NCI-H69 (cell line): ENCODE data around the gene PIGB.
"Not testable (repeated sequence)": the region's sequence is repeated elsewhere in the genome, so short reads cannot be mapped to it uniquely, and the experiment has no call there.

Source experiments
- DNase-seq: peaks from one replicate; lab custom pipeline; 2025; lab: John Stamatoyannopoulos, UW

PIGB gene

DNA sequence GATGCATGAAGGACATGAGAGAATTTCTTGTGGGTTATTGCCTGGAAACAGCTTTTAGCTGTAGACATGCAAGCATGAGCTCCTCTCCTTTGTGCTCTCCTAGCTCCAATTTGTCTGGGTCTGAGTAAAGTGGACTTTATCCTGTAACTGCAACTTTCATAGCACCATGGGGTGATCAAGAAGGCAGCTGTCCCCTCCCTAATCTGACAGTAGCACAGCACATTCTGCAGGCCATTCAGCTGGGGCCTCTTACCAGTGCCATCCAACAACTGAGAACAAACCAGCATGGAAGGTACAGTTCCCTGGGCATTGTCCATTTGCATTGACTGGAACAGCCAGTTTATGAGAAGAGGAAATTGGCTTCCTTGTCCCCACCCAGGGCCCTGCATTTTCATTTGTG lies 21.7 kb upstream of the PIGB start:
- no peak for DNase-seq

DNA sequence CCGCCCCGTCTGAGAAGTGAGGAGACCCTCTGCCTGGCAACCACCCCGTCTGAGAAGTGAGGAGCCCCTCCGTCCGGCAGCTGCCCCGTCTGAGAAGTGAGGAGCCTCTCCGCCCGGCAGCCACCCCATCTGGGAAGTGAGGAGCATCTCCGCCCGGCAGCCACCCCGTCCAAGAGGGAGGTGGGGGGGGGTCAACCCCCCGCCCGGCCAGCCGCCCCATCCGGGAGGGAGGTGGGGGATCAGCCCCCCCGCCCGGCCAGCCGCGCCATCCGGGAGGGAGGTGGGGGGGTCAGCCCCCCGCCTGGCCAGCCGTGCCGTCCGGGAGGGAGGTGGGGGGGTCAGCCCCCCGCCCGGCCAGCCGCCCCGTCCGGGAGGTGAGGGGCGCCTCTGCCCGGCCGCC lies 16.2 kb upstream of the PIGB start:
- DNase-seq, result not testable (repeated sequence)

DNA sequence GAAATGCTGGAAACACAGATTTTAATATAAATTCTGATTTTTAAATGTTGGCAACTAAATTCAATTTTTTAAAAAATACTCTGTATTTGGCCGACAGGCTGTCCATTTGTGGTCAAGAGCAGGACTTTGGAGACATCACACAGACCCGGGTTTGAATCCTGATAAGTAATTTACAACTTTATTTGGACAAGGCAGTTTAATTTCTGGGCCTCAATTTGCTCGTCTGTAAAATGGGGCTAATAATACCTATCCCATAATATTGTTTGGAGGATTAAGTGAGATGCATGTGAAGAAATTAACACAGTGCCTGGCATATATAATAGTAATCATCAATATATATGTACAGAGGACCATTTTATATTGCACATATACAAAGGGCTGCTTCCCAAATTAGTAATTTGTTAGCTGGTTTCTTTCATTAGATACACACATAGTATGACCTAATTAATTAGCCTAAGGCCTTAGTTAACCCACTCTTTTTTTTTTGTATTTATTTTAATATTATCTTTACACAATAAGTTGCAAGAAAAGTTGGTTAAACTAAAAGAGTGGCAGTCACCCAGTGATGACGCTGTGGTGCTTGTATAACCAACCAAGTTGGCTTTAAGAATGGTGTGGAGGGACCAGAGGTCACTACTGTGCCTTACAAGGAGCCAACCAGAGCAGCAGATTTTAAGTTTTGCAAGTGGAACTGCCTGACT lies 665 bp downstream of the PIGB start:
- peak; percentile 36 for DNase-seq

DNA sequence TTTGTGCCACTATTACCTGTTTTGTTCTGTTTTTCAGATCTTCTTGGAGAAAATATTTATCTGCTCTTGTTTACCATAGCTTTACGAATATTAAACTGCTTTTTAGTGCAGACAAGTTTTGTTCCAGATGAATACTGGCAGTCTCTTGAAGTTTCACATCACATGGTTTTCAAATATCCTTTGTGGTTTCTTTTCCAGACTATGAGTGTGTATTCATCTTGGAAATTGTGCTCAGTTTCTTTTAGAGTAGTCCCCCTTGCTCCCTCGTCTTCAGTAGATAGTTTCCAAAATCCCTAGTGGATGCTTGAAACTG lies 1.2 kb downstream of the PIGB start:
- no peak for DNase-seq

DNA sequence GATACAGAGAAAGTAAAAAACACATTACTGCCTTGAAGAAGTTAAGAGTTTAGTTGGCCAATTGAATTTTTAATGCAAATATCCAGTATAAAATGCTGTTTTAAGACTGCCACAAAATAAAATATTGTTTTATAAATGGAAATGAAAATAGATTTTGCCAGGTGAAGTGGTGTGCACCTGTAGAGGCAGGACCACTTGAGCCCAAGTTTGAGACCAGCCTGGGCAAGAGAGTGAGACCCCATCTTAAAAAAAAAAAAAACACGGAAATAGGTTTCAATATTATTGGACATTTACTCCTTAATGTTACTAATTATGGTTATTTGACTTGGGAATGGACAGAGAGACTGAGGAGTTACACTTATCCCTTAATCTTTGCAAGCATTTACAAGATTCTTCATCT lies 1.9 kb downstream of the PIGB start:
- DNase-seq, result no peak

DNA sequence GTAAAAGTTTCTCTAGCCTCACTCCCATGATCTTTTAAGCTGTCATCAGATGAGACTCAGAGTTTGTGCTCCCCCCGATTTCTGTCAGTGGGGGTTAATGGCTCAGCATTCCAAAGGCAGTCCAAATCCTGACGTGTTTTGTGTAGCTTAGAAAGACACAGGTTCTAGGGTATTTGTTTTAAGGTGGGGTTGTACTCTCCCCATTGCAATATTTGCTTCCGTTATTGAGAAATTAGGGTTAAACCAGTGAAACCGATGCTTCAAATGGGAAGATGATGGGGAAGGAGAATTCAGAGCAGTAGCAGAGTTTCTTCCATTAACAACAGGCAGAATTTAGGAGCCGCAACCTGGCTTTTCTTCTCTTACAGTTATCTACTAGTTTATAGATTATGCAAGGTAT lies 3.4 kb downstream of the PIGB start:
- DNase-seq, result no peak

DNA sequence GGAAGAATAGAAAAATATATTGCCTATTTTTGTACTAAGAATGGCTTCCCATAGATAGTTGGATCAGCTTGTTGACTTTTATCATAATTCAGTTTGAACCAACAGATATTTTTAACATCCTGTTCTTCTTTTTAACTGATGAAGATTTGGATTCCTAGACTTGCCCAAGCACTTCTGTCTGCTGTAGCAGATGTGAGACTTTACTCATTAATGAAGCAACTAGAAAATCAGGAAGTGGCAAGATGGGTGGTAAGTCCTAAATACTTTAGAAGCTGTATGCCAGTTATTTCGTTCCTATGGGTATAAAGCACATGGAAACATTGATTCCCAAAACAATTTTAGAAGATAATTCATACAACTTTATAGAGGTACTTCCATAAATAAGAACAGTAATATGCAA lies 8.4 kb downstream of the PIGB start:
- no peak for DNase-seq

DNA sequence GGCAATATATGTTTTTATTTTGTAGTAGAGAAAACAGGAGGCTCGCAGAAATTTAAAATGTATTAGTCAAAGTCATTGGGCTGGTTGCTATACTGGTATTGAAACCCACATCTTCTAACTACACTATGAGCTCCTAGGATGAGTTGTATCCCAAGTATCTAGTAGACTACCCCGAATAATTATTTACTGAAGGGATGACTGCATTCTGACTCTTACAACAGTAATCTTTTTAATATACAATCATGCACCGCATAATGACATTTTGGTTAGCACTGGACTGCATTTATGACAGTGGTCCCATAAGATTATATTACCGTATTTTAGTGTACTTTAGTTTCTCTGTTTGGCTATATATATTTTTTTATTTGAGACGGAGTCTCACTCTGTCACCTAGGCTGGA lies 15.3 kb downstream of the PIGB start:
- no peak for DNase-seq

DNA sequence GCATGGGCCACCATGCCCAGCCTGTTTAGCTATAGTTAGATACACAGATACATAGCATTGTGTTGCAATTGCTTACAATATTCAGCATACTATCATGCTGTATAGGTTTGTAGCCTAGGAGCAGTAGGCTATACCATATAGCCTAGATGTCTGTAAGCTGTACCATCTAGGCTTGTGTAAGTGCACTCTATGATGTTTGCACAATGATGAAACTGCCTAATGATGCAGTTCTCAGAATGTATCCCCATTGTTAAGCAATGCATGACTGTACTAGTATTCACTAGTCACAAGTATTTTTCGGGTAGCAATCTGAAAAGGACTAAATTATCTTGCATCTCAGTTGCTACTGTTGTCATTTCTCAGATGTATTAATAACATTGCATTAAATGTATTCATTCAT lies 16.0 kb downstream of the PIGB start:
- DNase-seq, result no peak

DNA sequence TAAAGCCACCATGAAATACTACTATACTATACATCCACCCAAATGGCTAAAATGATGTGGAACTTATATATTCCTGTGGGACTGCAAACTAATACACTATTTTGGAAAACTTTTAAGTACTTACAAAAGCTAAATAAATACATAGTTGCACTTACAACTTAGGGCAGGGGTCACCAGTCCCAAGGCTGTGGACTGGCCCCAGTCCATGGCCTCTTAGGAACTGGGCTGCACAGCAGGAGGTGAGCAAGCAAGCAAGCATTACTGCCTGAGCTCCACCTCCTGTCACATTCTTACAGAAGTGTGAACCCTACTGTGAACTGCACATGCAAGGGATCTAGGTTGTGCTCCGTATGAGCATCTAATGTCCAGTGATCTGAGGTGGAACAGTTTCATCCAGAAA lies 18.1 kb downstream of the PIGB start:
- no peak for DNase-seq

DNA sequence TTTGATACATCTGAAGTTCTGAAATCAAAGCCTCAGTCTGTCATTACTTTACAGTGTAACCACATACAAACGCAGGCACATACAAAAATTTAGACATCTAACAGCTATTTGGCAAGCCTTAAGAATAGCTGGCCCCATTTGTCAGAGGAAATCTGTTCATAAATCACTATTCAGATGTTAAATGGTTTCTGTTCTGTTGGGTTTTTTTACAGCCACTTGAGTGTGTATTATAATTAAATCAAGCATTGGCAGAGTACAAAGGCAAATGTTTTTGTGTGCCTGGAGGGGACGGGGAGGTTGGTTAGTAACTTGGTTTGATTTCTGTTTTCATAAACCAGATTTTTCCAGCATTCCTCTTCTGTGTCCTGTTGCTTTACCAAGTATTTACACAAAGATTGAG lies 24.1 kb downstream of the PIGB start:
- peak; percentile 55 for DNase-seq

DNA sequence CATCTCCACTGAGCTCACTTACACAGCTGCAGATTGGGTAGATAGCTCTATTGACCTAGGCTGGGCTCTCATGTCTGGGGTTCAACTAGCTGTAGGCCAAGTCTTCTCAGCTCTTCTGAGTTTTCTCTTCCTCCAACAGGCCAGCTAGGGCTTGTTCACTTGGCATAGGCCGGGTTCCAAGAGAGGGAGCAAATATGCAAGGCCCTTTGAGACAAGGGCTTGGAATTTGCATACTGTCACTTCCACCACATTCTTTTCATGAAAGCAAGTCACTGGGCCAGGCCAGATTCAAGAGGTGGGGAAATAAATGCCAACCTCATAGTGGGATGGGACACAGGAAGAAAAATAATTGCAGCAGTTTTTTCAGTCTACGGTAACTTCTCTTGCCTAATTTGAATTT lies 25.2 kb downstream of the PIGB start:
- DNase-seq, result no peak

DNA sequence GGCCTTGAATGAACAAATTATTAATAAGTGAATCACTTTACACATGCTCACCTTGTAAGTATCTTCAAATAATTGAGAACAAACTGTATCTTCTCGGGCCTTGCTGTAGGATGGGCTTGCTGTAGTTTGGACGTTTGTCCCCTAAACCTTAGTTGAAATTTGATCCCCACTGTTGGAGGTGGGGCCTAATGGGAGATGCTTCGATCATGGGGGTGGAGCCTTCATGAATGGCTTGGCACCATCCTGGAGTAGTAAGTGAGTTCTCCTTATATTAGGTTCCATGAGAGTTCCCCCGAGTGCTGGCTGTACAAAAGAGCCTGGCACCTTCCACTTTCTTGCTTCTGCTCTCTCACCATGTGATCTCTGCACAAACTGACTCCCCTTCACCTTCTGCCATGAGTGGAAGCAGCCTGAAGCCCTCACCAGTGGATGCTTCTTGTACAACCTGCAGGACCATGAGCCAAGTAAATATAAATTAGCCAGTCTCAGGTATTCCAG lies 29.3 kb downstream of the PIGB start:
- DNase-seq, result no peak

DNA sequence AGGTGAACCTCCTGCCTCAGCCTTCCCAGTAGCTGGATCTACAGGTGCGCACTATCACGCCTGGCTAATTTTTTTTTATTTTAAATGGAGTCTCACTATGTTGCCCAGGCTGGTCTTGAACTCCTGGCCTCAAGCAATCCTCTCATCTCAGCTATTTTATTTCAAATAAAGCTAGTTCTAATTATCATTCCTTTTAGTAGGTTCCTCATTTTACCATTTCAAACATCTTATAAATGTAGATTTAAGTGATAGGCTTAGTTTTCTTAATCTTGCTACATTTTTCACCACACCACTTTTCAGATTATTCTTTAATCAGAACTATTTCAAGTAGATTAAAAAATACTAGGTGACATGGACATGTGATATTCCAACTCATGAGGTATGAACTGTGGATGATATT lies 30.3 kb downstream of the PIGB start:
- DNase-seq, result no peak

DNA sequence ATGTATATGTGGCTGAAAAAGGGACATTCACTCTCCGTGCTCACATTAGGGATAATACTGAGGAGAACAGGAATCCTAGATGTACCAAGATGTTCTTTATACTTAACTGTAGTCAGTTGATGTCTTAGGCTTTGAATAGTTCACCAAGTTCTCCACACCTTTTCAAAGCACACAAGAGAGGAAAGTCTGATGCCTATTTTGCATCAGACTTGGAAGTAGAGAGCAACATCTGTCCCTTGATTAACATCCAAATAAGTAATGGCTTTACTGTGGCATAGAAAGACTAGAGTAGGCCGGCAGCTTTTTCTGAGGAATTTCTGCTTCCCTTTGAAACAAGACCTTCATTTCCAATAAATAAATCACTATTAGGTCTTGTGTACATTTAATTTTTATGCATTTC lies 34.0 kb downstream of the PIGB start:
- DNase-seq, result no peak

DNA sequence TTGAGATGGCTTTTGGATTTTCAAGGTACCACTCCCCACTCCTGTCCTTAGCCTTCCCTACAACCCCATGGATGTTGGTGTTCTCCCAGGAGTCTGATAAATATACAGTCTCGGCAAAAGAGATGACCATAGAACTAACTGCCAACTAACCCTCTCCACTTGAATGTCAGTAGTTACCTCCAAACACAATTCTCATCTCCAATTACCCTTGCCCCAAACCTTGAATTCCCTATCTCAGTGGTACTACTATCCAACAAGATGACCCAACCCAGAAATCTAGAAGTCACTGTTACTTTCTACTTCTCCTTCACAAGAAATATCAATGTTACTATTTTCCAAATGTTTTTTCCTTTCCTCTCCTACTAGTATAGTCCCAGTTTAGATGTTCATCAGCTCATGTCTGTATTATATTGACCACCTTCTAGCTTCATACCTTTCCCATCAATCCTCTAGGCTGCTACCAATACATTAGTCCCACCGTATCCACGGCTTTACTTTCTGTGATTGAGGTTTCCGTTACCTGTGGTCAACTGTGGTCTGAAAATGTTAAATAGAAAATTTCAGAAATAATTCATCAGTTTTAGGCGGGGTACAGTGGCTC lies 38.1 kb downstream of the PIGB start:
- no peak for DNase-seq

DNA sequence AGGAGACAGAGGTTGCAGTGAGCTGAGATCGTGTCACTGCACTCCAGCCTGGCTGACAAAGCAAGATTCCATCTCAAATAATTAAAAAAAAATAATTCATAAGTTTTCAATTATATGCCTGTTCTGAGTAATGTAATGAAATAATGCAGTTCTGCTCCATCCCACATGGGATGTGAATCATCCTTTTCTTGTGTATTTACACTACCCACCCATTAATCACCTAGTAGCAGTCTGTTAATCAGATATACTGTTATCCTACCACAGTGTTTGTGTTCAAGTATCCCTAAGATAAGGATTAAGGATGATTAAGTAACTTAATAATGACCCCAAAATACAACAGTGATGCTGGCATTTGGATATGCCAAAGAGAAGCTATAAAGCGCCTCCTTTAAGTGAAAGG lies 38.8 kb downstream of the PIGB start:
- no peak for DNase-seq

DNA sequence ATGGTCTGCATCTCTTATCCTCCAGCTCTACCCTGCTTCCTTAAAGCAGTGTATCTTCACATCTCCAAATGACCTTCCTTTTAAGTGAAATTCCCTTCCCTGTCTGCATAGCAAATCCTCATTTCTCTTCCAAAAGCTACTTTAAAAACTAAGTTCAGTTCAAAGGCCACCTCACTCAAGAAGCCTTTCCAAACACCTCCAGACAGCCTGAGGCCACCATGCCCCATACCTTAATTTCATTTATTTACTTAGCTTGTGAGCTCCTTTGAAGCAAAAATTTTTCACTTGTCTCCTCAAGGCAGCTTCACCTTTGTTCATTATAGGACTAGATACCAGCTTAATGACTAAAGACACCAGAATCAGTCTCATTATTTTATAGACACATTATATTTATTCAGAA lies 39.4 kb downstream of the PIGB start:
- peak; percentile 8 for DNase-seq

DNA sequence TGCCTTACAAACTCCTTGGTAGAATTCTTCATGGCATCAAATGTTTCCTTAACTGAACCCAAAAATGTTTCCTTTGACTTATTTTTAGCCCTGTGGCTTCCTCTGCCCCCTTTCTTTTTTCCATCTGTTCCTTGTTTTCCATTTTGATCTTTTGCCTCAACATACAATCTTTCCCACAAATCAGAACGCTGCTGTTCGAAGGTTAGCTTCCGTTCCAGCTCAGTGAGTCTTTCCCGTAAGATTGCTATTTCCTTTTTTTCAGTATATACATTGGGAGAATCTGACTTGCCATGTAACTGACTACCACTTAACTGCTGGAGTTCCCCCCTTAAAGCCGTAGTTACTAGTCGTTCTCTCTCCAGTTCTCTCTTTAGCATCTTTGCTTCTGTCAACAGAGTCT lies 41.2 kb downstream of the PIGB start:
- no peak for DNase-seq

DNA sequence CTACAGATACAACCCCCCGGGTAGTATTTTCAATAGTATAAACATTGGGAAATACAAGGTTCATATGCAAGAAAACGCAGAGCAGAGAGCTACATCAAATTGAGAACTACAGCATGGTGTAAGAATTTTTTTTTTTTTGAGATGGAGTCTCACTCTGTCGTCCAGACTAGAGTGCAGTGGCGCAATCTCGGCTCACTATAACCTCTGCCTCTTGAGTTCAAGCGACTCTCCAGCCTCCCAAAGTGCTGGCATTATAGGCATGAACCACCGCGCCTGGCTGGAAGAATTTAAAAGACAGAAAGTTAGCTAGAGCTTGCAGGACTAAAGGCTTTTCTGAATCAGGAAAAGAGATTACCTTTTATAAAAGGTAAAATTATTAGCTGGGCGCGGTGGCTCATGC lies 42.0 kb downstream of the PIGB start:
- no peak for DNase-seq

DNA sequence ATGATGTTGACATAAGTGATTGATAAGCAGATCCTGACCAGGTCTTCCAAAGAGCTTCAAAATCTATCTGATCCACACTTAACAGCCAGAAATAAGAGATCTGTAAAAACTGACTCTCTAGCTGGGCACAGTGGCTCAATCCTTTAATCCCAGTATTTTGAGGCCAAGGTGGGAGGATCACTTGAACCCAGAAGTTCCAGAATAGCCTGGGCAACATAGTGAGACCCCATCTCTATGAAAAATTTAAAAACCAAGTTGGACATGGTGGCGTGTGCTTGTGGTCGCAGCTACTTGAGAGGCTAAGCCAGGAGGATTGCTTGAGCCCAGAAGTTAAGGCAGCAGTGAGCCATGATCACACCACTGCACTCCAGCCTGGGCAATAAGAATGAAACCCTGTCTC lies 43.6 kb downstream of the PIGB start:
- DNase-seq, result no peak

DNA sequence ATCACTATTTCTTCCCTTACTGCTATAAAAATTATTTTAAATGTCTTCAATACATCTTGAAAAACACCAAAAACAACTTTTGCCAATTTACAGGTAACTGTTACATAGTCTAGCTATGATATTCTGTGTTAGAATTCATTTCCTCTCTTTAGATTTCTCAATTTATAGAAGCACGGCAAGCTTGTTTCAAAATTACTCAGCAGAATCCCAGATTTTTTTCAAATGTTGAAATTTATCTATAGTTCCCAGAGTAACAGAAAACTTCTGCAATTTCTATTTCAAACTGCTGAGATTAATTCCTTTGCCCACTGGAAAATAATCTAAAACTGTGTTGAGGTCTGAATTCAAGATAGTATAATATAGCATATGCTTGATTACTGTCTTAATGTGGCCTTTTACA lies 48.0 kb downstream of the PIGB start:
- no peak for DNase-seq

DNA sequence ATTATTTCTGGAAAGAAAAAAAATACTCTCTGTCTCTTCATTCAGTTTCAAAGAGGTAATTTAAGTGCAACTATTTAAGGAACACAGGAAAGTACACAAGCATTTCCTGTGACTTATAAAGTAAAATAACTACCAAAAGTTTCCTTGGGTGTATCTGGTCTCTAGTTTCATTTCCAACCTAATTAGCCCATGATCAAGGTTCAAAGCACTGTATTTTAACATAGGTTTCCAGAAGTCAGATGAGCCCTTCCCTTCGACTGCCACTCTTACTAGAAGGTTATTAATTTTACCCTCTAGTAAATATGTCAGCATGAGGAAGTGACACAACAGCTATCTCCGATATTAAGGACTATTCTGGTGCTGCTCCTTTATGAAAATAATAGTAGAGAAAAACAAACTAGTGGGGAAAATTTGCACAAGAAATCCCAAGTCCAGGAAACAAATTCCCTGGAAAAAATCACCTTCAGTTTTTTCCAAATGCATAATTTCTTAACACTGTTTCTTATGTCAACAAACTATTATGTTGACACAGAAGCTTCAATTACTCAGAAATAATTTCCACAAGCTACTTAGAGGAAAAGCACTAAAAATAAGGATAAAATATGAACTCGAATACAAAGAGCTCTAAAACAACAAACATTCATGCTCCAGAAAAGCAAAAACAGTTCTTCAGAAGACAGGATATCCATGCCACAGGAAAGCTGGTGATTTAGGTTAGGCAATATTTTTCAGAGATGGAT lies 53.8 kb downstream of the PIGB start:
- no peak for DNase-seq

DNA sequence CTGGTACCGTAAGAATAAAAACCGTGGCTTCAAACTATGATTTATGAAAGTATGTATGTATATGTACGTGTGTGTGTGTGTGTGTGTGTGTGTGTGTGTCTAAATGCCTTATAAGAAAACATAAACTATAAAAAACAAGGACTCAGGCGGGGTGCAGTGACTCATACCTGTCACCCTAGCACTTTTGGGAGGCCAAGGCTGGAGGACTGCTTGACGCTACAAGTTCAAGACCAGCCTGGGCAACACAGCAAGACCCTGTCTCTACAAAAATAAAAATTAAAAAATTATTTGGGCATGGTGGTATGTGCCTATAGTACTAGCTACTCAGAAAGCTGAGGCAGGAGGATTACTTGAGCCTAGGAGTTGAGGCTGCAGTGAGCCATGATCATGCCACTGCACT lies 60.1 kb downstream of the PIGB start:
- DNase-seq, result no peak
